Naive B cell (primary cell): ENCODE results near the gene GIPC1. TPM values are rescaled to one million over a fixed set of nuclear protein-coding genes. Genes with fewer than 3 reads are reported as not detected.

Source experiments
- ATAC-seq, 2 donors: fragments of 150-1000 bp; cut with Tn5 transposase; 2 replicates each; pipeline ENCODE4 v1.10.0; 2021; ENCODE audit warnings: low read depth in 2 of 2, mild to moderate bottlenecking in 2 of 2, moderate library complexity in 2 of 2
- DNase-seq: peaks from one replicate; pipeline ENCODE4 v3.0.0; 2022
- H3K27ac Mint-ChIP-seq, 6 donors: one replicate each; pipeline ENCODE4 v1.8.0; 2020 to 2022; ENCODE audit warnings: mild to moderate bottlenecking in 6 of 6, mixed read lengths in 6 of 6, moderate library complexity in 5 of 6, inconsistent platforms in 2 of 6
- H3K27me3 Mint-ChIP-seq, 3 donors: one replicate each; pipeline ENCODE4 v1.8.0; 2021 to 2022; ENCODE audit warnings: mixed read lengths in 3 of 3, mild to moderate bottlenecking in 1 of 3
- H3K36me3 Mint-ChIP-seq, 2 donors: one replicate each; pipeline ENCODE4 v1.8.0; 2020 to 2022; ENCODE audit warnings: mixed read lengths in 2 of 2, inconsistent platforms in 1 of 2, mild to moderate bottlenecking in 1 of 2
- H3K4me1 Mint-ChIP-seq, 3 donors: one replicate each; pipeline ENCODE4 v1.8.0; 2020 to 2022; ENCODE audit warnings: mixed read lengths in 3 of 3, inconsistent platforms in 1 of 3, mild to moderate bottlenecking in 1 of 3, moderate library complexity in 1 of 3
- H3K4me3 Mint-ChIP-seq, 8 donors: one replicate each; pipeline ENCODE4 v1.8.0; 2020 to 2022; ENCODE audit warnings: mild to moderate bottlenecking in 8 of 8, mixed read lengths in 8 of 8, moderate library complexity in 8 of 8, inconsistent platforms in 2 of 8
- H3K9me3 Mint-ChIP-seq, 7 donors: one replicate each; pipeline ENCODE4 v1.8.0; 2020 to 2022; ENCODE audit warnings: mixed read lengths in 7 of 7, mild to moderate bottlenecking in 5 of 7, inconsistent platforms in 2 of 7, moderate library complexity in 1 of 7
- polyA plus RNA-seq, 6 donors: library from polyadenylated mRNA; unstranded; fragments of 300-500 nt; fragmentation: Illumina TruSeq; gene quantifications; one replicate each; pipeline ENCODE4 v1.2.3, GENCODE V29; 2021; ENCODE audit warnings: low read depth in 6 of 6

GIPC1 gene
- polyA plus RNA-seq, 6 donors from 2014 or later: 6.9 to 10.3 (median 7.5) TPM

GRCh38 chr19:14496834-14497227 is 904 bp upstream of the GIPC1 start:
- H3K9me3 Mint-ChIP-seq: no peaks in the 10 kb centered on the region
- peak overlapping the region in 1 of 6 donors; percentile 20 for H3K27ac Mint-ChIP-seq
- no peaks in the 10 kb centered on the region for H3K36me3 Mint-ChIP-seq
- peaks cover 11 to 24% (median 15%) of the 10 kb centered on the region in 3 donors for H3K4me1 Mint-ChIP-seq
- no peak for ATAC-seq
- peaks cover 0 to 4% (median 0%) of the 10 kb centered on the region in 3 donors for H3K27me3 Mint-ChIP-seq
- peak overlapping the region; percentile 74 to 87 (median 82) for H3K4me3 Mint-ChIP-seq
- no peak for DNase-seq

DNA sequence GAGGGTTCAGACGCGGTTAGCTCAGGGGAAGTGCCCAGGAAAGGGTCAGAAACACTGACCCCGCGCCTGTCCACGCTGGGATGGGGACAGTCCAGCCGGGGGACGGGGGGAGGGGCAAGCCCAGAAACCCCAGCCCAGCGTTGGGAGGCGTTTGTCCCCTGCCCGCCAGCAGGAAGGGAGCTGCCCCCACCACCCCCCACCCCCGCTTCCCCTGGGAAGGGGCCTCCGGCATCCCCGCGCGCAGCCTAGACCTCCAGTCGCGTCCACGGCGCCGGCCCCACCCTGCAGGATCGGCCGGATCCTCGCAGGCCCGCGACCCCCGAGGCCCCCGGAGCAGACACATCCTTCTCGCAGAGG is 277 bp downstream of the GIPC1 start:
- Mint-ChIP-seq H3K36me3 (peaks cover 0 to 4% of the 10 kb centered on the region in 2 donors), H3K4me1 (peaks cover 11 to 24% (median 15%) of the 10 kb centered on the region in 3 donors), H3K4me3 (peak overlapping the region; percentile 74 to 91 (median 83)), H3K9me3 (no peaks in the 10 kb centered on the region), H3K27ac (peak overlapping the region in 2 of 6 donors; percentile 7 to 54), H3K27me3 (peaks cover 0 to 4% (median 0%) of the 10 kb centered on the region in 3 donors)
- DNase-seq: no peak
- no peak for ATAC-seq

DNA sequence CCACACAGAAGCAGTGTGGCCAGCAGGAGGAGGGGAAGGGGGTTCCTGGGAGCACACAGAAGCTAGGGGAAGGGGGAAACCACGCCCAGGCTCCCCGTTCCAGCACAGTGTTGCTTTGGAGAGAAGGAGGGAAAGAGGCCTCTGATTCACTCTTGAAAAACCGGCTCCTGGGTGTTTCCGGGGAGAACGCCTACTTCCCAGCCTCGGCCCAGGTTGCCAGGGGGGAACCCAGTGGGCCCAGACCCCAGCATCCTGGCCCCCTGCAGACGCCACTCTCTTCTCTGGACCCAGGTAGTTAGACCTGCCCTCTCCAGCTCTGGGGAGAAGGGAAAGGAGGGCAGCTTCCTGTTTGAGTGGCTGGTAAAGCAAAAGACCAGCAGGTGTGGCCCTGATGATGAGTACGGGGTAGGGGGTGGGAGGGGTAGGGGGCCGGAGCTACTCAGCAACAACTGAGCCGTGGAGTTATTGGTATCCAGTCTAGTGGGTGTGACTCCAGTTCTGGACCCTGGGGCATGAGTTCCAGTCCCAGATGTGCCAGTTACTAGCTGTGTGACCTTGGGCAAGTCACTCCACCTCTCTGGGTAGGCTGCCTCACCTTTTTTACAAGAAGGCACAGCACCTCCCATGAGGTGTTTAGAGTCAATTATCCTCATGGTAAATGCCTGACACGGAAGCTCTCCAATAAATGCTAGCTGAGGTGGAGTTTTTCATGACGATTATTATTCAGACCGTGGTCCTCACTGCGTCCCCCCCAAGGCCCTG is 836 bp downstream of the GIPC1 start:
- Mint-ChIP-seq H3K36me3 (peaks cover 0 to 4% of the 10 kb centered on the region in 2 donors), H3K4me1 (peaks cover 11 to 24% (median 15%) of the 10 kb centered on the region in 3 donors), H3K9me3 (no peaks in the 10 kb centered on the region), H3K4me3 (peak overlapping the region; percentile 74 to 91 (median 83)), H3K27me3 (peaks cover 0 to 4% (median 0%) of the 10 kb centered on the region in 3 donors), H3K27ac (peak overlapping the region in 3 of 6 donors; percentile 42 to 65 (median 54))
- no peak for ATAC-seq
- no peak for DNase-seq

DNA sequence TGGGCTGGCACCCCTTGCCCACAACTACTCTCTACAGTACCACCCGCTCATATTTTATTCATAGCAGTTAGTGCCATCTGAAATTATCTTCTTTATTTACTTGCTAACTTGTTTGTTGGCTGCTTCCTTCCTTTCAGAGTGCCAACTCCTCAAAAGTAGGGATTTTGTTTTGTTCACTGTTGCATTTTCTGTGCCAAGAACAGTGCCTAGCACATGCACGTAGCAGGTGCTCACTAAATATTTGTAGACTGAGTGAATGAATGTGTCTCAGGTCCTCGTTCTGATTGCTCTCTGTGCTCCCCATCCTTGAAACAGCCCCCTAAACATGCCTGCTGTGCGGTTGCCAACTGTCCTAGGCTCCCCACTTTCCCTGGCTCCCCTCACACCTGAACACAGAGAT is 1.5 kb downstream of the GIPC1 start:
- Mint-ChIP-seq H3K36me3 (peaks cover 0 to 4% of the 10 kb centered on the region in 2 donors), H3K9me3 (no peaks in the 10 kb centered on the region), H3K27ac (peak overlapping the region in 2 of 6 donors; percentile 37 to 47), H3K4me3 (peak overlapping the region; percentile 57 to 91 (median 63)), H3K27me3 (peaks cover 0 to 4% (median 0%) of the 10 kb centered on the region in 3 donors), H3K4me1 (peaks cover 11 to 24% (median 15%) of the 10 kb centered on the region in 3 donors)
- ATAC-seq: no peak
- DNase-seq: no peak

GRCh38 chr19:14492756-14493337 is 3.1 kb downstream of the GIPC1 start:
- no peak for DNase-seq
- Mint-ChIP-seq H3K36me3 (peaks cover 0 to 4% of the 10 kb centered on the region in 2 donors), H3K27ac (peak overlapping the region in 4 of 6 donors; percentile 36 to 91 (median 48)), H3K9me3 (no peaks in the 10 kb centered on the region), H3K27me3 (peaks cover 0 to 4% (median 0%) of the 10 kb centered on the region in 3 donors), H3K4me3 (peak overlapping the region in 2 of 8 donors; percentile 16 to 47), H3K4me1 (peaks cover 11 to 24% (median 15%) of the 10 kb centered on the region in 3 donors)
- no peak for ATAC-seq

GRCh38 chr19:14487370-14488125 is 8.4 kb downstream of the GIPC1 start:
- Mint-ChIP-seq H3K4me1 (peaks cover 3% of the 10 kb centered on the region in 3 donors), H3K27ac (peak overlapping the region in 1 of 6 donors; percentile 29), H3K36me3 (peaks cover 0 to 4% of the 10 kb centered on the region in 2 donors), H3K9me3 (no peaks in the 10 kb centered on the region), H3K4me3 (no peak overlapping the region), H3K27me3 (no peaks in the 10 kb centered on the region)
- DNase-seq (no peak), ATAC-seq (no peak)

GRCh38 chr19:14482172-14482941 is 13.6 kb downstream of the GIPC1 start:
- H3K4me3 Mint-ChIP-seq: no peak overlapping the region
- DNase-seq (no peak), ATAC-seq (no peak)
- H3K27ac Mint-ChIP-seq: no peak overlapping the region
- no peaks in the 10 kb centered on the region for H3K36me3 Mint-ChIP-seq
- H3K9me3 Mint-ChIP-seq: no peaks in the 10 kb centered on the region
- peaks cover 0 to 5% (median under 1%) of the 10 kb centered on the region in 3 donors for H3K27me3 Mint-ChIP-seq
- peaks cover 0 to 3% (median 3%) of the 10 kb centered on the region in 3 donors for H3K4me1 Mint-ChIP-seq

- ATAC-seq (no peak), DNase-seq (no peak)
- H3K4me3 Mint-ChIP-seq: no peak overlapping the region
- H3K4me1 Mint-ChIP-seq: peaks cover 0 to 6% (median 1%) of the 10 kb centered on the region in 3 donors
- H3K36me3 Mint-ChIP-seq: no peaks in the 10 kb centered on the region
- peaks cover 4 to 22% (median 17%) of the 10 kb centered on the region in 3 donors for H3K27me3 Mint-ChIP-seq
- no peaks in the 10 kb centered on the region for H3K9me3 Mint-ChIP-seq
- H3K27ac Mint-ChIP-seq: no peak overlapping the region
These were observed 15.2 kb downstream of the GIPC1 start for GRCh38 chr19:14480700-14481079.

- Mint-ChIP-seq H3K36me3 (no peaks in the 10 kb centered on the region), H3K4me3 (no peak overlapping the region), H3K4me1 (peaks cover 3 to 6% (median 5%) of the 10 kb centered on the region in 3 donors), H3K27me3 (peaks cover 4 to 28% (median 23%) of the 10 kb centered on the region in 3 donors), H3K27ac (no peak overlapping the region), H3K9me3 (no peaks in the 10 kb centered on the region)
- ATAC-seq (peak; percentile 74), DNase-seq (peak; percentile 57)
These were observed 15.8 kb downstream of the GIPC1 start for GRCh38 chr19:14479975-14480699.

GRCh38 chr19:14479309-14479974 is 16.5 kb downstream of the GIPC1 start:
- DNase-seq (no peak), ATAC-seq (no peak)
- peaks cover 9 to 34% (median 30%) of the 10 kb centered on the region in 3 donors for H3K27me3 Mint-ChIP-seq
- H3K9me3 Mint-ChIP-seq: no peaks in the 10 kb centered on the region
- H3K27ac Mint-ChIP-seq: no peak overlapping the region
- H3K4me3 Mint-ChIP-seq: peak overlapping the region in 1 of 8 donors; percentile 47
- H3K4me1 Mint-ChIP-seq: peaks cover 8 to 12% (median 11%) of the 10 kb centered on the region in 3 donors
- no peaks in the 10 kb centered on the region for H3K36me3 Mint-ChIP-seq

DNA sequence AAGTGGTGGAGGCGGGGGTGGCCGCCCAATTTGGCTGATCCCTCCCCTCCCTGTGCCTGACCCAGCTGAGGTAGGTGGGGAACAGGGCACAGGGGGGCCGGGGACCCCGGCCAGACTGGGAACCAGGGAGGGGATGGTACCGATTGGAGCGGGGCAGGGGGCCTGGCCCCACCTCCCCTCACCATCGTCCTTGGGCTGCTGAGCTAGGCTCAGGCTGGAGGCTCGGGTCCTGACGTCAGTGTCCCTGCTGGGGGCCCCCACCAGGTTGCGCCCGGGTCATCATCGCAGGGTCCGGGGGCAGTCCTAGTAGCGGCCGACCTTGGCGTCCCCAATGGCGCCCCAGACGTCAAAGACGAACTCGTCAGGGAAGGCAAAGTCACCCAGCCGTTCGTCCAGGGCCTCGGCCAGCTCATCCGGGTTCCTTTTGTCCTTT is 17.8 kb downstream of the GIPC1 start:
- ATAC-seq (no peak), DNase-seq (no peak)
- H3K27me3 Mint-ChIP-seq: peaks cover 14 to 41% (median 37%) of the 10 kb centered on the region in 3 donors
- H3K36me3 Mint-ChIP-seq: no peaks in the 10 kb centered on the region
- no peaks in the 10 kb centered on the region for H3K9me3 Mint-ChIP-seq
- H3K4me3 Mint-ChIP-seq: no peak overlapping the region
- H3K4me1 Mint-ChIP-seq: peaks cover 10 to 16% (median 14%) of the 10 kb centered on the region in 3 donors
- H3K27ac Mint-ChIP-seq: peak overlapping the region in 1 of 6 donors; percentile 18
